OCI-LY7 (cell line): Measurements from ENCODE around the gene RAB22A.

Experiments
- EZH2phosphoT487 ChIP-seq: fragments of 200-600 bp; sonication (generic); IDR thresholded peaks from 2 replicates; pipeline ENCODE4 v1.6.1; 2018; ENCODE audit warnings: low read depth, borderline replicate concordance, mild to moderate bottlenecking, mixed run types, antibody characterized with exemption, low read length, moderate library complexity, mixed read lengths
- TF ChIP-seq, protein P1 (sequence below): fragments of 200-600 bp; sonication (generic); conservative IDR thresholded peaks from 2 replicates; pipeline ENCODE4 v1.5.1; 2014; ENCODE audit warnings: mild to moderate bottlenecking, antibody characterized with exemption, low read length, moderate library complexity, mixed read lengths

DNA sequence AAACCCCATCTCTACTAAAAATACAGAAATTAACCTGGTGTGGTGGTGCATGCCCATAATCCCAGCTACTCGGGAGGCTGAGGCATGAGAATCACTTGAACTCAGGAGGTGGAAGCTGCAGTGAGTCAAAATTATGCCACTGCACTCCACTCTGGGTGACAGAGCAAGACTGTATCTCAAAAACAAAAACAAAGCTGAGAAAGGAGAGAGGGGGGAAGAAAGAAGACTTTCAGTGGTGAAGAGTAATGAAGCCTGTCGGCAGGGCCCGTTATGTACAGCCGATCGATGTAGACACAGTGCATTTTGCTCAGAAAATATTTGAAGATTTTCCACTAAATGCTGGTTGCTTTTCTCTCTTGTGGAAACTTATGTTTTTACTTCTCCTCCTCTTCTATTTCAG is 93.3 kb downstream of the RAB22A start:
- TF ChIP-seq, protein P1, sequence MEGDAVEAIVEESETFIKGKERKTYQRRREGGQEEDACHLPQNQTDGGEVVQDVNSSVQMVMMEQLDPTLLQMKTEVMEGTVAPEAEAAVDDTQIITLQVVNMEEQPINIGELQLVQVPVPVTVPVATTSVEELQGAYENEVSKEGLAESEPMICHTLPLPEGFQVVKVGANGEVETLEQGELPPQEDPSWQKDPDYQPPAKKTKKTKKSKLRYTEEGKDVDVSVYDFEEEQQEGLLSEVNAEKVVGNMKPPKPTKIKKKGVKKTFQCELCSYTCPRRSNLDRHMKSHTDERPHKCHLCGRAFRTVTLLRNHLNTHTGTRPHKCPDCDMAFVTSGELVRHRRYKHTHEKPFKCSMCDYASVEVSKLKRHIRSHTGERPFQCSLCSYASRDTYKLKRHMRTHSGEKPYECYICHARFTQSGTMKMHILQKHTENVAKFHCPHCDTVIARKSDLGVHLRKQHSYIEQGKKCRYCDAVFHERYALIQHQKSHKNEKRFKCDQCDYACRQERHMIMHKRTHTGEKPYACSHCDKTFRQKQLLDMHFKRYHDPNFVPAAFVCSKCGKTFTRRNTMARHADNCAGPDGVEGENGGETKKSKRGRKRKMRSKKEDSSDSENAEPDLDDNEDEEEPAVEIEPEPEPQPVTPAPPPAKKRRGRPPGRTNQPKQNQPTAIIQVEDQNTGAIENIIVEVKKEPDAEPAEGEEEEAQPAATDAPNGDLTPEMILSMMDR, result no peak
- TF ChIP-seq EZH2phosphoT487, result no peak
